NOMO-1 treated with dmso at 0.1 percent for 144 hours (cell line): ENCODE results near the gene C22orf31.

Experiments
- DNase-seq: peaks from one replicate; lab custom pipeline; 2025; ENCODE audit not compliant: unreplicated experiment; lab: John Stamatoyannopoulos, UW

The C22orf31 gene

GRCh38 chr22:29081517-29082236 is 20.0 kb upstream of the C22orf31 start:
- DNase-seq = no peak

GRCh38 chr22:29080106-29080975 is 18.7 kb upstream of the C22orf31 start:
- no peak for DNase-seq

GRCh38 chr22:29079218-29079901 is 17.7 kb upstream of the C22orf31 start:
- DNase-seq = no peak

- no peak for DNase-seq
These were observed 17.2 kb upstream of the C22orf31 start for GRCh38 chr22:29078869-29079207.

GRCh38 chr22:29078036-29078868 is 16.6 kb upstream of the C22orf31 start:
- DNase-seq = no peak

- DNase-seq = no peak
These were observed 12.7 kb upstream of the C22orf31 start for GRCh38 chr22:29074276-29074772.

- DNase-seq = no peak
These were observed 12.1 kb upstream of the C22orf31 start for GRCh38 chr22:29073618-29074275.

- no peak for DNase-seq
These were observed 11.5 kb upstream of the C22orf31 start, which contains the start of gene KREMEN1 for GRCh38 chr22:29072979-29073617. Gene KREMEN1 (plus strand): TSS chr22:29073035. CDS start chr22:29073131, 96 bp downstream.

- peak; percentile 45 for DNase-seq
These were observed 10.8 kb upstream of the C22orf31 start for GRCh38 chr22:29072193-29072978.

- no peak for DNase-seq
These were observed 9.8 kb upstream of the C22orf31 start for GRCh38 chr22:29071261-29072045.

- DNase-seq = no peak
These were observed 8.9 kb upstream of the C22orf31 start for GRCh38 chr22:29070490-29070889.

GRCh38 chr22:29069463-29069862 is 7.8 kb upstream of the C22orf31 start:
- DNase-seq = no peak

GRCh38 chr22:29065468-29066190 is 4.0 kb upstream of the C22orf31 start:
- no peak for DNase-seq

GRCh38 chr22:29062286-29062821 is 723 bp upstream of the C22orf31 start:
- DNase-seq = no peak

- no peak for DNase-seq
These were observed 700 bp downstream of the C22orf31 start for GRCh38 chr22:29060931-29061330.

GRCh38 chr22:29060251-29060869 is 1.3 kb downstream of the C22orf31 start:
- DNase-seq = no peak

GRCh38 chr22:29056472-29056871 is 5.2 kb downstream of the C22orf31 start:
- DNase-seq = no peak
